Bone marrow (tissue), 2 donors: Measurements from ENCODE around the gene GNAI3.

ENCODE experiments used
- DNase-seq, 2 donors: peaks; one replicate each; lab custom pipeline; 2025; lab: John Stamatoyannopoulos, UW

The GNAI3 gene

GRCh38 chr1:109527098-109527811, 21.2 kb upstream of the GNAI3 start:
- no peak for DNase-seq

GRCh38 chr1:109527846-109528695, 20.3 kb upstream of the GNAI3 start:
- no peak for DNase-seq

- no peak for DNase-seq
These were observed 19.7 kb upstream of the GNAI3 start for GRCh38 chr1:109528712-109529111.

GRCh38 chr1:109529881-109530456, 18.4 kb upstream of the GNAI3 start:
- DNase-seq: no peak

- DNase-seq: no peak
These were observed 17.8 kb upstream of the GNAI3 start for GRCh38 chr1:109530457-109531087.

GRCh38 chr1:109531380-109531779, 17.0 kb upstream of the GNAI3 start:
- no peak for DNase-seq

- no peak for DNase-seq
These were observed 16.5 kb upstream of the GNAI3 start for GRCh38 chr1:109531826-109532364.

- peak; percentile 64 to 66 for DNase-seq
These were observed 15.9 kb upstream of the GNAI3 start for GRCh38 chr1:109532365-109533136.

- DNase-seq: no peak
These were observed 14.0 kb upstream of the GNAI3 start for GRCh38 chr1:109534307-109534858.

GRCh38 chr1:109535481-109535880, 12.9 kb upstream of the GNAI3 start:
- DNase-seq: no peak

- no peak for DNase-seq
These were observed 12.4 kb upstream of the GNAI3 start for GRCh38 chr1:109535971-109536491.

GRCh38 chr1:109537450-109538178, 10.8 kb upstream of the GNAI3 start:
- no peak for DNase-seq

- no peak for DNase-seq
These were observed 9.4 kb upstream of the GNAI3 start for GRCh38 chr1:109538827-109539555.

- DNase-seq: no peak
These were observed 8.7 kb upstream of the GNAI3 start, which contains the start of gene GPR61 for GRCh38 chr1:109539676-109540075. TSS of gene GPR61 (plus strand) at chr1:109539872. CDS start at chr1:109543023, 3,151 bp downstream.

GRCh38 chr1:109541102-109541501, 7.3 kb upstream of the GNAI3 start:
- DNase-seq: no peak

GRCh38 chr1:109542657-109543056, 5.8 kb upstream of the GNAI3 start:
- no peak for DNase-seq

- DNase-seq: no peak
These were observed 5.0 kb upstream of the GNAI3 start for GRCh38 chr1:109543283-109543987.

- no peak for DNase-seq
These were observed 4.3 kb upstream of the GNAI3 start for GRCh38 chr1:109543988-109544735.
